HL-60 (cell line): ENCODE results near the gene SERPINE1.

Experiments
- DNase-seq, 2 experiments: peaks; one replicate each; pipeline ENCODE4 v3.0.0-alpha.2; 2010 to 2020; ENCODE audit warnings: low read depth in 1 of 2, low spot score in 1 of 2
- H3K27ac ChIP-seq: fragments of 250-450 bp; sonication (Bioruptor Pico); replicated peaks from 2 replicates; pipeline ENCODE4 v1.5.1; 2020; ENCODE audit warnings: mild to moderate bottlenecking, moderate library complexity
- H3K27me3 ChIP-seq: fragments of 250-450 bp; sonication (Bioruptor Pico); 2 replicates; pipeline ENCODE4 v1.5.1; 2021; ENCODE audit warnings: mild to moderate bottlenecking, moderate library complexity; ENCODE audit not compliant: insufficient read depth, poor library complexity, severe bottlenecking
- H3K4me3 ChIP-seq: replicated peaks from 2 replicates; pipeline ENCODE4 v1.5.1; 2011; ENCODE audit warnings: mild to moderate bottlenecking, control low read depth, low read length; ENCODE audit not compliant: insufficient read depth
- GABPA ChIP-seq: IDR thresholded peaks from 2 replicates; pipeline ENCODE4 v1.6.1; 2012; ENCODE audit warnings: low read depth
- POLR2AphosphoS5 ChIP-seq: IDR thresholded peaks from 2 replicates; pipeline ENCODE4 v1.6.1; 2012; ENCODE audit warnings: low read depth
- REST ChIP-seq: IDR thresholded peaks from 2 replicates; pipeline ENCODE4 v1.6.1; 2012; ENCODE audit warnings: low read depth; ENCODE audit not compliant: insufficient replicate concordance
- SPI1 ChIP-seq: IDR thresholded peaks from 2 replicates; pipeline ENCODE4 v1.6.1; 2012; ENCODE audit warnings: low read depth, mild to moderate bottlenecking, borderline replicate concordance
- TF ChIP-seq, protein P1 (sequence below): IDR thresholded peaks from one replicate; pipeline ENCODE4 v1.5.1; 2011; ENCODE audit warnings: low read length, control low read depth, inconsistent platforms; ENCODE audit not compliant: insufficient read depth

The SERPINE1 gene

DNA sequence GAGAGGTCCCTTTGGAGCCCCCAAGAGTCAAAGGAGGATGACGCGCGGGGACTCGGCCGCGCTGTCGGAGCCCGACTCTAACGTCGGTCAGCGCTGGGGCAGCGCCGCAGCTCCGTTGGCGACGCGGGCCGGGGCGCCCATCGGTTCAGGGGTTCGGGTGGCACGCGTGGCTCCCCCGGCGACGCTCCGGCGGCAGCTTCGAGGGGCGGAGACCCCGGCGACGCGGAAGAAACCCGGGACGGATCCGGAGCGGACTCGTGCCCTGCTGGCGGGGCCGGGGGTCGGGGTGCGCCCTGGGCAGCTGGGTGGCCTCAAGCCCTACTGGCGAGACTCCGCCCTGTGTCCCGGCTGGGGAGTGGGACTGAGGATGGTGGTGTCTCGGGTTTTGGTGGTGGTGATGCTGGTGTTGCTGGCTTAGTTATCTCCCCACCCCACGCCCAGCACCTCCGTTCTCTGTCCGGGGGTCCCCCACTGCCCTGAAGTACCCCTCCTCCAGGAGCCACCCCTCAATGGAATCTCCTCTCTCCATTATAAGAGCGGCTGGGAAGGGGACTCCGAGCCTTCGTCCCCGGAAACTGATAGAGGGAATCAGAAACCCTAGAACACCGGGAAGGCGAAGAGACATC is 53.3 kb downstream of the SERPINE1 start, which contains the start of gene NAT16:
NAT16 (minus strand) TSS at position 164 of the 626 bp plus-strand sequence. CDS start 5,486 bp downstream, outside the sequence.
- no peak for TF ChIP-seq SPI1
- no peak for TF ChIP-seq REST
- TF ChIP-seq, protein P1, sequence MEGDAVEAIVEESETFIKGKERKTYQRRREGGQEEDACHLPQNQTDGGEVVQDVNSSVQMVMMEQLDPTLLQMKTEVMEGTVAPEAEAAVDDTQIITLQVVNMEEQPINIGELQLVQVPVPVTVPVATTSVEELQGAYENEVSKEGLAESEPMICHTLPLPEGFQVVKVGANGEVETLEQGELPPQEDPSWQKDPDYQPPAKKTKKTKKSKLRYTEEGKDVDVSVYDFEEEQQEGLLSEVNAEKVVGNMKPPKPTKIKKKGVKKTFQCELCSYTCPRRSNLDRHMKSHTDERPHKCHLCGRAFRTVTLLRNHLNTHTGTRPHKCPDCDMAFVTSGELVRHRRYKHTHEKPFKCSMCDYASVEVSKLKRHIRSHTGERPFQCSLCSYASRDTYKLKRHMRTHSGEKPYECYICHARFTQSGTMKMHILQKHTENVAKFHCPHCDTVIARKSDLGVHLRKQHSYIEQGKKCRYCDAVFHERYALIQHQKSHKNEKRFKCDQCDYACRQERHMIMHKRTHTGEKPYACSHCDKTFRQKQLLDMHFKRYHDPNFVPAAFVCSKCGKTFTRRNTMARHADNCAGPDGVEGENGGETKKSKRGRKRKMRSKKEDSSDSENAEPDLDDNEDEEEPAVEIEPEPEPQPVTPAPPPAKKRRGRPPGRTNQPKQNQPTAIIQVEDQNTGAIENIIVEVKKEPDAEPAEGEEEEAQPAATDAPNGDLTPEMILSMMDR, result no peak
- no peak for TF ChIP-seq GABPA
- TF ChIP-seq POLR2AphosphoS5, result no peak
- no peak within 1 kb of the TSS for H3K27ac ChIP-seq
- DNase-seq, result no peak
- H3K4me3 ChIP-seq, result no peak within 1 kb of the TSS
- H3K27me3 ChIP-seq, result peaks cover 41% of the 10 kb centered on the region

DNA sequence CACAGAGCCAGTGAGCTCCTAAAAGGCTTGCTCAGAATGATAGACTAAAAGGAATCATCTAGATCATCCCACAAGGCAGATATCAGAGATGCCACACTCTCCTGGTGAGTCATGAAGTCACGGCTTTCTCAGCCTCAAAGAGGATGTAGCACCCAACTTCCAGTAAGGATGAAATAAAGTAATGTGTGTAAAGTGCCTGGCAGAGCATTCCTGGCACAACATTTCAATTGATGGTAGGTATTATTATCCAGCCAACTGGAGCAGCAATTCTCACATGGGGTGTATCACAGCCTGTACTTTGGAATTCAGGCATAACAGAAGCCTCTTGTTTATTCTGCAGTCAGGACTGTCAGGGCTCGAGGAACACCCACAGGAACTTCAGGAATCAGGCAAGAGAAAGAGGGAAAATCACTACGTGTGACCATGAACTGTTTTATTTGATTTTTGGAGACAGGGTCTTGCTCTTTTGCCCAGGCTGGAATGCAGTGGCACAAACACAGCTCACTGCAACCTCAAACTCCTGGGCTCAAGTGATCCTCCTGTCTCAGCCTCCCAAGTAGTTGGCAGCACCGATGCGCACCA is 58.4 kb downstream of the SERPINE1 start:
- TF ChIP-seq SPI1 (no peak), GABPA (no peak), REST (no peak), POLR2AphosphoS5 (no peak)
- TF ChIP-seq, protein P1, result no peak
- H3K4me3 ChIP-seq, result no peak overlapping the region
- H3K27me3 ChIP-seq, result peaks cover 16% of the 10 kb centered on the region
- H3K27ac ChIP-seq, result no peak overlapping the region
- DNase-seq, result no peak

GRCh38 chr7:101186194-101186593 is 59.3 kb downstream of the SERPINE1 start:
- Histone ChIP-seq H3K4me3 (no peak overlapping the region), H3K27ac (no peak overlapping the region), H3K27me3 (peaks cover 7% of the 10 kb centered on the region)
- no peak for TF ChIP-seq POLR2AphosphoS5
- TF ChIP-seq REST, result no peak
- no peak for TF ChIP-seq SPI1
- no peak for TF ChIP-seq GABPA
- DNase-seq, result no peak
